Fibroblast of lung (primary cell): Measurements from ENCODE around the gene TNS3. TPM values are rescaled to one million over a fixed set of nuclear protein-coding genes. Genes with fewer than 3 reads are reported as not detected.

Experiments used
- DNase-seq, 2 donors: peaks; one replicate each; pipeline versions ENCODE4 v3.0.0 to v3.0.0-alpha.2; 2010; ENCODE audit warnings: low read depth in 2 of 2
- H2AFZ ChIP-seq: 2 replicates; pipeline ENCODE4 v1.5.1; 2012; ENCODE audit warnings: low read length, control low read depth, inconsistent platforms
- H3K27ac ChIP-seq: 2 replicates; pipeline ENCODE4 v1.5.1; 2011; ENCODE audit warnings: low read length, control low read depth; ENCODE audit not compliant: insufficient read depth
- H3K27me3 ChIP-seq: 2 replicates; pipeline ENCODE4 v1.5.1; 2011; ENCODE audit warnings: mild to moderate bottlenecking, low read length; ENCODE audit not compliant: control insufficient read depth, insufficient read depth
- H3K36me3 ChIP-seq: 2 replicates; pipeline ENCODE4 v1.5.1; 2011; ENCODE audit warnings: low read length; ENCODE audit not compliant: control insufficient read depth, insufficient read depth
- H3K4me1 ChIP-seq: 2 replicates; pipeline ENCODE4 v1.5.1; 2011; ENCODE audit warnings: low read length; ENCODE audit not compliant: control insufficient read depth, insufficient read depth; ENCODE audit errors: extremely low read depth
- H3K4me2 ChIP-seq: 2 replicates; pipeline ENCODE4 v1.5.1; 2011; ENCODE audit warnings: low read length, control low read depth; ENCODE audit not compliant: insufficient read depth; ENCODE audit errors: extremely low read depth
- H3K4me3 ChIP-seq, 4 experiments: fragments of 200-600 bp in 1 of 4; sonication (generic) in 1 of 4; replicated peaks in 1 of 4; 2 replicates each; pipeline ENCODE4 v1.5.1; 2011 to 2016; ENCODE audit warnings: low read length in 4 of 4, low read depth in 3 of 4, mild to moderate bottlenecking in 3 of 4, control low read depth in 2 of 4, inconsistent platforms in 1 of 4, mixed read lengths in 1 of 4; ENCODE audit not compliant: insufficient read depth in 1 of 4; ENCODE audit errors: control extremely low read depth in 1 of 4
- H3K79me2 ChIP-seq: 2 replicates; pipeline ENCODE4 v1.5.1; 2012; ENCODE audit warnings: mild to moderate bottlenecking, low read length, inconsistent platforms; ENCODE audit not compliant: control insufficient read depth, insufficient read depth
- H3K9ac ChIP-seq: 2 replicates; pipeline ENCODE4 v1.5.1; 2011; ENCODE audit warnings: mild to moderate bottlenecking, low read length, control low read depth; ENCODE audit not compliant: insufficient read depth
- H3K9me3 ChIP-seq: 2 replicates; pipeline ENCODE4 v1.5.1; 2012; ENCODE audit warnings: low read depth, low read length; ENCODE audit not compliant: control insufficient read depth, insufficient read depth
- H4K20me1 ChIP-seq: 2 replicates; pipeline ENCODE4 v1.5.1; 2011; ENCODE audit warnings: low read length; ENCODE audit not compliant: control insufficient read depth, insufficient read depth; ENCODE audit errors: extremely low read depth
- CTCF ChIP-seq, 2 donors: IDR thresholded peaks in 1 of 2; conservative IDR thresholded peaks in 1 of 2; 1 replicate in 1 of 2; 2 replicates in 1 of 2; pipeline ENCODE4 v1.5.1; 2011 to 2012; ENCODE audit warnings: low read length in 2 of 2, control low read depth in 1 of 2, inconsistent platforms in 1 of 2, low read depth in 1 of 2, mild to moderate bottlenecking in 1 of 2
- EZH2 ChIP-seq: IDR thresholded peaks from 2 replicates; pipeline ENCODE4 v1.5.1; 2012; ENCODE audit warnings: low read length, control low read depth, mild to moderate bottlenecking; ENCODE audit errors: missing control alignments
- polyA plus RNA-seq, 2 donors: library from polyadenylated mRNA; depleted of rRNA in 1 of 2; stranded (reverse) in 1 of 2; unstranded in 1 of 2; fragments of >200 nt; gene quantifications; 2 replicates each; pipeline ENCODE4 v1.2.1, GENCODE V29; 2011 to 2012; ENCODE audit warnings: missing spikeins in 1 of 2
- total RNA-seq: library from RNA; depleted of rRNA; stranded (reverse); fragments of >200 nt; gene quantifications from 2 replicates; pipeline ENCODE4 v1.2.1, GENCODE V29; 2014

The TNS3 gene
- total and polyA plus RNA-seq, 2 donors (not counting 1 experiment from before 2014, with no cell fraction given): 74.4 to 88.8 TPM

GRCh38 chr7:47435889-47436312, 146.0 kb downstream of the TNS3 start:
- TF ChIP-seq EZH2 (no peak), CTCF (conservative IDR thresholded peaks at IDR 0.05 in 1 of 2, IDR thresholded peaks at IDR 0.05 in 1 of 2; ENCODE audit: low read depth in 1 of 2, low read length in 2 of 2) (peak; percentile 76 to 80)
- DNase-seq: peak; percentile 74 to 95
- Histone ChIP-seq H3K27ac (no peak overlapping the region), H3K27me3 (no peaks in the 10 kb centered on the region), H2AFZ (no peak overlapping the region), H3K4me3 (no peak overlapping the region), H4K20me1 (no peaks in the 10 kb centered on the region), H3K4me2 (no peak overlapping the region), H3K9ac (no peak overlapping the region), H3K36me3 (peaks cover 6% of the 10 kb centered on the region), H3K79me2 (no peaks in the 10 kb centered on the region), H3K4me1 (no peaks in the 10 kb centered on the region), H3K9me3 (no peaks in the 10 kb centered on the region)

- Histone ChIP-seq H3K27ac (no peak overlapping the region), H3K27me3 (no peaks in the 10 kb centered on the region), H3K79me2 (no peaks in the 10 kb centered on the region), H3K9me3 (no peaks in the 10 kb centered on the region), H3K4me3 (no peak overlapping the region), H3K36me3 (no peaks in the 10 kb centered on the region), H3K4me2 (no peak overlapping the region), H4K20me1 (no peaks in the 10 kb centered on the region), H2AFZ (no peak overlapping the region), H3K4me1 (no peaks in the 10 kb centered on the region), H3K9ac (no peak overlapping the region)
- no peak for TF ChIP-seq CTCF (conservative IDR thresholded peaks at IDR 0.05 in 1 of 2, IDR thresholded peaks at IDR 0.05 in 1 of 2; ENCODE audit: low read depth in 1 of 2, low read length in 2 of 2)
- TF ChIP-seq EZH2: no peak
- DNase-seq: no peak
Observed at GRCh38 chr7:47433564-47433895, 148.4 kb downstream of the TNS3 start.

GRCh38 chr7:47432671-47433563, 149.0 kb downstream of the TNS3 start:
- Histone ChIP-seq H2AFZ (no peak overlapping the region), H3K9ac (no peak overlapping the region), H4K20me1 (no peaks in the 10 kb centered on the region), H3K4me2 (no peak overlapping the region), H3K36me3 (no peaks in the 10 kb centered on the region), H3K4me1 (no peaks in the 10 kb centered on the region), H3K4me3 (no peak overlapping the region), H3K27me3 (no peaks in the 10 kb centered on the region), H3K79me2 (no peaks in the 10 kb centered on the region), H3K9me3 (no peaks in the 10 kb centered on the region), H3K27ac (no peak overlapping the region)
- peak in 1 of 2 donors; percentile 45 for DNase-seq
- TF ChIP-seq EZH2 (no peak), CTCF (conservative IDR thresholded peaks at IDR 0.05 in 1 of 2, IDR thresholded peaks at IDR 0.05 in 1 of 2; ENCODE audit: low read depth in 1 of 2, low read length in 2 of 2) (peak in 1 of 2 donors; percentile 4)
